GM12874 (cell line): ENCODE results near the gene LIX1.

Experiments used
- CTCF ChIP-seq: IDR thresholded peaks from 2 replicates; pipeline ENCODE4 v1.5.1; 2011; ENCODE audit warnings: low read depth, mild to moderate bottlenecking, control low read depth, low read length, moderate library complexity; ENCODE audit not compliant: insufficient read depth

LIX1 gene

GRCh38 chr5:97171703-97172102 is 29.3 kb upstream of the LIX1 start:
- TF ChIP-seq CTCF, result no peak

- no peak for TF ChIP-seq CTCF
These were observed 25.0 kb upstream of the LIX1 start for GRCh38 chr5:97167435-97167834.

- no peak for TF ChIP-seq CTCF
These were observed 23.3 kb upstream of the LIX1 start for GRCh38 chr5:97165726-97166125.

GRCh38 chr5:97164846-97165245 is 22.4 kb upstream of the LIX1 start:
- TF ChIP-seq CTCF, result no peak

GRCh38 chr5:97163790-97164285 is 21.4 kb upstream of the LIX1 start:
- TF ChIP-seq CTCF, result no peak

GRCh38 chr5:97163360-97163764 is 21.0 kb upstream of the LIX1 start:
- TF ChIP-seq CTCF, result no peak

- peak; percentile 69; the same call in 1 of the 2 replicates for TF ChIP-seq CTCF
These were observed 19.6 kb upstream of the LIX1 start for GRCh38 chr5:97162045-97162444.
